NCI-H446 (cell line): ENCODE data around the gene MYCBP2.
"Not testable (repeated sequence)": the region's sequence is repeated elsewhere in the genome, so short reads cannot be mapped to it uniquely, and the experiment has no call there.

Source experiments
- DNase-seq, 2 experiments: peaks; one replicate each; lab custom pipeline; 2025; lab: John Stamatoyannopoulos, UW

Gene MYCBP2

DNA sequence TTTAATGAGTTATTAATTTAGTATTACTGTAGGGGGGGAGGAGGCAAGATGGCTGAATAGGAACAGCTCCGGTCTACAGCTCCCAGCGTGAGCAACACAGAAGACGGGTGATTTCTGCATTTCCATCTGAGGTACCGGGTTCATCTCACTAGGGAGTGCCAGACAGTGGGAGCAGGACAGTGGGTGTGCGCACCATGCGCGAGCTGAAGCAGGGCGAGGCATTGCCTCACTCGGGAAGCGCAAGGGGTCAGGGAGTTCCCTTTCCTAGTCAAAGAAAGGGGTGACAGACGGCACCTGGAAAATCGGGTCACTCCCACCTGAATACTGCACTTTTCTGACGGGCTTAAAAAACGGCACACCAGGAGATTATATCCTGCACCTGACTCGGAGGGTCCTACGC is 127.9 kb downstream of the MYCBP2 start:
- DNase-seq, result not testable (repeated sequence)

DNA sequence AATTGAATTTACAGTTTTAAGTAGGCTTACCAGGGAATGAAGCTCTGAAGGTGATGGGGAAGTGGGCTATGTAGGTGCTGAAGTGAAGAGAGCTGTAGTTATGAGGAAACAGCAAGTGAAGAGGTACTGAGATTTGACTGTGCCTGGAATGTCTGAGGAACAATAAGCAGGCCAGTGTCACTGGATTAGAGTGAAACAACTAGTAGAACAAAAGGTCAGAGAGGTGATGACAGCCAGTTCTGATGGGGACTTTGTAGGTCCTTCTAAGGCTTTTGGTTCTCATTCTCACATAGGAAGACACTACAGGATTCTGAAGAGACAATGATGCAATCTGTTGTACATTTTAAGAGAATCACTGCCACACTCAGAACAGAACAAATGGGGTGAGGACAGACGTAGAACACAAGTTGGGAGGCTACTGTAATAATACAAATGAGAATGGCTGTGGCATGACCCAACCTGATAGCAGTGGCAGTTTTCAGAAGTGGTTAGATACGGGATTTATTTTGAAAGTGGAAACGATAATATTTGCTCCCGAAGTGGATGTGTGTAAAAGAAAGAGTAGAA is 130.8 kb downstream of the MYCBP2 start:
- DNase-seq, result no peak

- DNase-seq, result no peak
Observed at GRCh38 chr13:77190349-77190958, 136.4 kb downstream of the MYCBP2 start.

DNA sequence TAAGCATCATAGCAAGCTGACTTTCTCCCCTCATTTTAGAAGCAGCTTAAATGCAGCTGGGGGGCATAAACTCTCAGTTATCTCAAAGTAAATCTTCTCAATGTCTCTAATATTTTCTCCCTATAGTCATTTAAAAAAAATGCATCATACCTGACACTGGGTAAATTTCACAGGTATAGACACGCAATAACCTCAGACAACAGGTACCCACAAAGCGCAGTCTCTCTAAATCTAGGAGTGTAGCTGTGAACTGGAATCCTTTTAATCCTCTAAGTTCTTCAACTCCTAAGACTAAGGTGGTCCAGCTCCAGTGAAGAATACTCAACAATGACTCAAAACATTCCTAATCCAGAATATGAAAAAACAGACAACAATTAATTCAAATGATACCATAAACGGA is 141.2 kb downstream of the MYCBP2 start:
- no peak for DNase-seq

- no peak for DNase-seq
Observed at GRCh38 chr13:77184455-77184854, 142.4 kb downstream of the MYCBP2 start.

DNA sequence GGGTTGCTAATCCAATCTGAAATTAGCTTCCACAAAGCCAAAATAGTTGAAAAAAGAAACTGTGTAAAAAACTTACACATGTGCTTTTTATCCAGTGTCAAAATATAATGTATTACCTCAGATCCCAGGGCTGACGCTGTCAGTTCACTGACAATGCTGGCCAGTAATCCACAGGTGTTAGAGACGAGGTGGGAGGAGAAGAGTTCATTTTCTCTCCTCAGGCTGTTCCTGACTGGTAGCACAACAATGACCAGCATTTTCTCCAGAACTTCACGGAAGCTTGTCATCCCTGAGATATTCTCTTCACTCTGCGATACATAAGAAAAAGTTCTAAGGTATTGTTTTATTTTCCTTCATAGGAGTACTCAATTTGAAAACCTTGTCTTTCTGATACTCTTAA is 146.9 kb downstream of the MYCBP2 start:
- DNase-seq, result no peak

DNA sequence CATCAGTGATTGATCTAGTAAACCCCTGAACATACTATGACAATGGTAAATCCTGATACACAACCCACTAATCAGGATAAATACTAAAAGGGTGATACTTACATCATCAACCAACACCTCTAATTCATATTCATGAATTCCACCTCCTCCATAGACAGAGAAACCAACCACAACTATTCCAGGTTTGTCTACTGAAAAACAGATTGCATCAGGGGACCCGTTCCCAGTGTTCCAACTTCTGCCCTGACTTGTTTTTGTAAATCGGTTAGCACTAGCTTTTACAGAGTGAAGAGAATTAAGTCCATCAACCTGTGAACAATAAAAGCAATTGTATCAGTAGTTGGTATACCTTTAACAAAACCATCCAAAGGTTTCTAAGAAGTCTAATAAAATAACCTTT is 149.2 kb downstream of the MYCBP2 start:
- DNase-seq, result no peak

DNA sequence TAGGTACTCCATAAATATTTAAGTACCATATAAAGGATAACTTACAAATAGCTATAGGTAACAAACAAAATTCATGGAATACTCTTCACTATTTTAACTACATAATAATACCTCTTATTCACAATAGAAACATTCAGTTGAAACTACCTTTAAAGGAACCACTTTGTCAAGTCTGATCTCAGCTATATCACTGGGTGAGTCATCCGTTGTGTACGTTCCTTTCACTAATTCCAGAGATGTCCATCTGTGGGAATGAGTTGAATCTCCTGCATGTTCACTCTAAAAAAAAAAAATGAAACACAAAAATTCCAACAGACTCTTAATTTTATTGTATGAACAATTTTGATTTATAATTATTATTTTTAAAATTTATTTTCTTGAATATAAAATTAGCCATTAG is 150.5 kb downstream of the MYCBP2 start:
- no peak for DNase-seq

DNA sequence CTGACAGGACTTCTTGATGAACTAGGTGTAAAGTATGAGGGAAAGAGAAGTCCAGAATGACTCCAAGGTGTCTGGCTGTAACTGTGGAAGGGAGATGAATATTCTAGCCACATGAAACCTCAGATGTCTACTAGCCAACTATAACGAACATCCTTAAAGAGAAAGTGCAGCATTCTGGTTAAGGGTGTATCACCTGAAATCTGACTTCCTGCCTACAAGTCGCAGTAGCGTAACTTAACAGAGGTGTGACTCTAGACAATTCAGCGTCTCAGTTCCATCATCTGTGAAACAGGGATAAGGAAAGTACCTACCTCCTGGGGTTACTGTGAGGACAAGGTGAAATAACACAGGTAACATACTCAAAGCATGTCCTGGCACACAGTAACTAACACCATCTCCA is 154.2 kb downstream of the MYCBP2 start:
- DNase-seq, result no peak

DNA sequence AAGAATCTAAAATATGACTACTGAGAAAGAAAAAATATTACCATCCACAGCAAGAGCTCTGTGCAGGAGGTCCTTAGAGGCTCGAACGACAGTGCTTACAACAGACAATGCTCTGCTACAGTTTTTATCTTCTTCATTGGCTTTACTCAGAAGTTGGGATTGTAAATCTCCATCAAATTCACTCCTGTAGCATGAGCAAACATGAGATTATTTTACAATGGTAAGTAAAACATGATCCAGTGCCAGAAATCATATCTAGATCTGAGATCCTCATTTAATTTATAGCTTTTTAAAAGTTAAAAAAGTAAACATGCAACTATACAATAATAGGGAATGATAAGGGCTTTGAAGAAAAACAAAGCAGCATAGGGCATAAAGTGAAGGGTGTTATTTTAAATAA is 155.4 kb downstream of the MYCBP2 start:
- DNase-seq, result no peak

DNA sequence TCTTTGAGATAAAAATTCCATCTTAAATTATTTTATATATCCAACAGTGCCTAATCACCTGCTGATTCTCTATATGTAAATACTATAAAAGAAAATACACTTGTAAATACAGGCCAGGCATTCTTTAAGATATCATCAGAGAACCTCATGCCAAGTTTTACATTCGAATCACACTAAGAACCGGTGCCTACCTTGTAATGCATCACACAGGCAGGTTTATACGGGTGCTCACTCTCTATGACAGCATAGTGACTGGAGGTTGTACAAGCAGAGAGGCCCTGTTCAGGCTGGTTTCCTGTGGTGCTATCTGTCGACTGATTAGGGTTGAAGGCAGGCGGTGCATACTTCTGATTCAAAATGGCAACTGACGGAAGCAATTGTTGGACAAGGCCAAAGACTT is 158.7 kb downstream of the MYCBP2 start:
- no peak for DNase-seq

GRCh38 chr13:77150651-77151050 is 176.2 kb downstream of the MYCBP2 start:
- DNase-seq, result no peak

- no peak for DNase-seq
Observed at GRCh38 chr13:77143431-77143830, 183.5 kb downstream of the MYCBP2 start.

DNA sequence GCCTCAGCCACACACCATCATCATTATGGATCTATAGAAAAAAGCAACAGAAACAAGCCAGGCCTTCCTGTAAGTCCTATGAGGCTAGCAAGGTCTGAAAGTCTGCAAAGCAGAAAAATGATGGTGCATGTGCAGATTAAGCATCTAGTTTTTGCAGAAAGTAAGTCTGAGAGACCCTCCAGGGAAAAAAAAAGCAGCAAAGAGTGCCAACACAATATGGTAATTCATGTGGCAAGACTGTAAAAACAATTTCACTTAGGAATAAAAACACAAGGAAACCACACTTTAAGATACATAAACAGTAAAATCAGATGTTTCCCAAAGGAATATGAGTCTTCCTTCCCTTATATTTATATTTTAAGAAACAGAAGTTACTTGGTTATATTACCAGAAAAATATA is 187.6 kb downstream of the MYCBP2 start:
- no peak for DNase-seq

- DNase-seq, result no peak
Observed at GRCh38 chr13:77138813-77139212, 188.1 kb downstream of the MYCBP2 start.

- no peak for DNase-seq
Observed at GRCh38 chr13:77136902-77137420, 189.9 kb downstream of the MYCBP2 start.

GRCh38 chr13:77124423-77124822 is 202.5 kb downstream of the MYCBP2 start:
- no peak for DNase-seq

DNA sequence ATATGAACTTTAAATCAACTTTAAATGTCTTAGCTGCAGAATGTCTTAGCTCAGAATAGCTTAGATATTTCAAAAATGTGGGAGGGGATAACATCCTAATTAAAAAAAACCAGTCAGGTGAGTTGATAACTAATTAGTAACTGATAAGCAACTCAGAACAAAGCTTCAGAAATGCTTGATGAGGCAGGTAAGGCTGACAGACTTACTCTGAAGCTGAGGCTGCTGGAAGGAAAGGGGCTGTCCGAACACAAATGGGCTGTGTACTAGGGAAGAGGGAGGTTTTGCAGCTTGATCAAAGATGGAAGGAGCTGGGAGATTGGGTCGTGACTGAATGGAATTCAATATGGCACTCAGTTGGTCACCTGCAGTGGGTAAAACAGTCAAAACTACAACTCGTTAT is 208.8 kb downstream of the MYCBP2 start:
- no peak for DNase-seq

DNA sequence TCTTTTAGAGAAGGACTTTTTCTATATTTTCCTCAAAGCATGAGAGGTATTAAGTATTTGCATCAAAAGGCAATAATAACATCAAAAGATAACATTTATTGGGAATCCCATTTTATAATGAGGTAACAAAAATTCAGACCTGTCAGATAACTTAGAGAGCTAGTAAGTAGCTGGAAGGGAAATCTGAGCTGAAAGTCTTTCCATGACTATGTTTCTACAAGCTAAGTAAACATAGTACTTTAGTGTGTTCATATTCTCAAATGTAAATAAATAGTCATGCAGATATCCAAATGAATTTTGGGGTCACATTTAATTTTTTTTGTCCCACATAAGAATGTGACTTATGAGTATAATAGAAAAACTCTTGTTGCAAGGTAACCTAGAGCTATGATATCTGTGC is 212.6 kb downstream of the MYCBP2 start:
- DNase-seq, result no peak

DNA sequence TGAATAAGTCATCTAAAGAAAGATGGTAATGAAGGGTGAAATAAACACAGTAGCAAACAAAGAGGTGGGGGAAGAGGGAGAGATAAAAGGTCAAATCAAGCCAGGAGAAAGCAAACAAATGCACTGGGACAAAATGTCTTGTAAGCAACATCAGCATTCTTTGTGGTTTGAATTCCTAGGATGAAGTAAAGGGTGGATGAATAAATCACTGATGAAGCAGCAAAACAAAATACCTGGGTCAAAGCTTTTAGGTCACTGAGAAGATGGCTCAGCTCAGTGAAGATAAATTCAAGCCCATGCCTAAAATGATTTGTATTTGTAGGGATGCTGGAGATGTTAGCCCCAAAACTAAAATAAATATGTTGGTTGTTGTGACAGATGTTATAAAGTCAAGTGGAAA is 213.4 kb downstream of the MYCBP2 start:
- no peak for DNase-seq

DNA sequence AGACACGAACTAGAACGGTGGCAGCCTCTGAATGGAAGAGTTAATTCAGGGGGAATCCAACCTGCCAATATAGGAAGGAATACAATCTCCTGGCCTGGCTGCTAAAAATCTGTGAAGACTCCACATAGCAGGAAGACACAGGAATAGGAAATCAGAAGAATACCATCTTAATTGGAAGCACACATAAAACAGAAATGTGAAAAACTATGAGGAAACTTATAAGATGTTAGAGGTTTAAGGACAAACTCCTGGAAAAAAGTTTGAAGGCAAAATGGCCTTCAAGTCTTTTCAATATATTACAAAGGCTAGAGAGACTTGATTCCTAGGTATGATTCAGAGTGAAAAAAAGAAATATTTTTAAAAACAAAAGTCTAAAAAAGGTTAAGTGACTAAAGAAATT is 221.8 kb downstream of the MYCBP2 start:
- DNase-seq, result no peak

DNA sequence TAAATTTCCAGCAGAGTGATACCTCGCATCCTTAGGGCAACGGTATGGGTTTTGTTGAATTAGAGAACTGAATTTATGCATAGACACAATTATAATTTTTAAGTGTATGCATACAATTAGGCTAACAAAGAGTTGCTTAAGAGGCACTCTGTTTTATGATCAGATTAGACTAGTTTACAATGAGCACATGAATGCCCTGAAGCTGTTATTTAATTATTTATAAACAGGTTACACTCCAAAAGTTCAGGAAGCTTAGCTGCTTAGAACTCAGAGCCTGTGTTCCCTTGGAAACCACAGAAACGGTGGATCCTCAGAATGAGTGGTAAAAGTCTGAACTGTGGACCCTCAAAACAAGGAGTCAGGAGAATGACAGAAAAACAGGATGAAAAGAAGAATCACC is 227.5 kb downstream of the MYCBP2 start:
- no peak for DNase-seq

GRCh38 chr13:77095288-77095687 is 231.6 kb downstream of the MYCBP2 start:
- DNase-seq, result no peak

DNA sequence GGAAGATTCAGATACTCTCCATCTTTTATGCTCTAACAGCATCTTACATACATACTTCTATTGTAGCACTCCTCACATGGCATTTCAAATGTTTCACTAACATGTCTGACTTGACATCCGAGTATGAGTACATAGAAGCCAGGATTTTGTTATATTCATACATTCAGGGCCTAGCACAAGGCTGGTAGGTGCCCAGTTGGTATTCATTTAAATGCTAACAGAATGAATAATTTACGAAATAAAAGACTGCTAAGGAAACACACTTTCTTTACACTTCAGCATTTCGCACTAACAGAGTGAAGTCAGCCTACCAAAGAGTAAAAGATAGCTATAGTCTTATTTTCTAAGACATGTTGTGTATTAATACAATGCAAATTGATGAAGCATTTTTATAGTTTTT is 232.1 kb downstream of the MYCBP2 start:
- DNase-seq, result no peak
